HCT116 (cell line): ENCODE measurements around the gene TMEM178A. TPM values are rescaled to one million over a fixed set of nuclear protein-coding genes. Genes with fewer than 3 reads are reported as not detected.

Experiments used
- ATAC-seq: fragments of 200-7000 bp; cut with Tn5 transposase; 2 replicates; pipeline ENCODE4 v1.9.1; 2020; ENCODE audit warnings: mild to moderate bottlenecking, moderate library complexity
- BruUV-seq: library from RNA; stranded (reverse); fragments of 400-500 nt; replicated peaks from 2 replicates; lab custom pipeline; 2021; lab: Mats Ljungman, UMichigan
- CTCF ChIA-PET: fragments of 300-600 bp; sonication (Branson Sonifier 250); formaldehyde crosslinking; loops from one replicate; lab custom pipeline; 2021; ENCODE audit warnings: antibody characterized with exemption; lab: Charles Lee
- POLR2A ChIA-PET: fragments of 300-600, 350-600 bp; sonication (Branson Sonifier 250); formaldehyde crosslinking; loops from one replicate; lab custom pipeline; 2021; ENCODE audit warnings: antibody characterized with exemption; lab: Charles Lee
- RAD21 ChIA-PET, 2 experiments: fragments of 300-600 bp; sonication (Branson Sonifier 250); formaldehyde crosslinking; loops; one replicate each; lab custom pipeline; 2023; ENCODE audit warnings: low total read pairs in 2 of 2; ENCODE audit not compliant: uncharacterized antibody in 2 of 2, unreplicated experiment in 2 of 2, low non-redundant PET in 1 of 2; lab: Charles Lee
- DNase-seq: peaks from one replicate; pipeline ENCODE4 v3.0.0-alpha.2; 2010; ENCODE audit warnings: low read depth, low spot score
- H2AFZ ChIP-seq: fragments of 200-600 bp; shearing (Covaris generic), sonication (generic); 2 replicates; pipeline ENCODE4 v1.6.1; 2017; ENCODE audit warnings: low read depth, mixed run types, mixed read lengths, antibody characterized with exemption, low read length; ENCODE audit not compliant: poor library complexity, severe bottlenecking
- H3K27ac ChIP-seq: 2 replicates; pipeline ENCODE4 v1.5.1; 2012; ENCODE audit warnings: low read depth, low read length
- H3K27me3 ChIP-seq: fragments of 200-600 bp; sonication (generic); 2 replicates; pipeline ENCODE4 v1.6.1; 2016; ENCODE audit warnings: mixed run types, low read length, mixed read lengths; ENCODE audit not compliant: insufficient read depth
- H3K36me3 ChIP-seq, 2 experiments: fragments of 200-500 bp in 1 of 2; fragments of 200-600 bp in 1 of 2; sonication (Bioruptor generic) in 1 of 2; sonication (generic) in 1 of 2; 2 replicates each; pipeline versions ENCODE4 v1.5.1 to v1.6.1; 2014 to 2016; ENCODE audit warnings: low read length in 2 of 2, inconsistent platforms in 1 of 2, mixed read lengths in 1 of 2, mixed run types in 1 of 2; ENCODE audit not compliant: insufficient read depth in 2 of 2, control insufficient read depth in 1 of 2
- H3K4me1 ChIP-seq, 2 experiments: fragments of 200-600 bp in 1 of 2; sonication (generic) in 1 of 2; 2 replicates each; pipeline versions ENCODE4 v1.5.1 to v1.6.1; 2012 to 2017; ENCODE audit warnings: low read length in 2 of 2, inconsistent platforms in 1 of 2, mild to moderate bottlenecking in 1 of 2, mixed read lengths in 1 of 2, mixed run types in 1 of 2, moderate library complexity in 1 of 2; ENCODE audit not compliant: insufficient read depth in 2 of 2, control insufficient read depth in 1 of 2
- H3K4me2 ChIP-seq: fragments of 200-600 bp; sonication (generic); 2 replicates; pipeline ENCODE4 v1.6.1; 2017; ENCODE audit warnings: mixed run types, low read length, mixed read lengths
- H3K4me3 ChIP-seq, 2 experiments: fragments of 200-600 bp in 1 of 2; sonication (generic) in 1 of 2; replicated peaks in 1 of 2; 2 replicates each; pipeline ENCODE4 v1.5.1; 2011 to 2016; ENCODE audit warnings: low read length in 2 of 2, control low read depth in 1 of 2, low read depth in 1 of 2, mild to moderate bottlenecking in 1 of 2, mixed read lengths in 1 of 2, mixed run types in 1 of 2
- H3K79me2 ChIP-seq: fragments of 200-600 bp; sonication (generic); 2 replicates; pipeline ENCODE4 v1.6.1; 2017; ENCODE audit warnings: mild to moderate bottlenecking, mixed run types, low read length, moderate library complexity, mixed read lengths; ENCODE audit not compliant: insufficient read depth
- H3K9ac ChIP-seq: fragments of 200-600 bp; sonication (generic); 2 replicates; pipeline ENCODE4 v1.6.1; 2016; ENCODE audit warnings: low read length, mixed read lengths
- H3K9me2 ChIP-seq: fragments of 200-600 bp; sonication (generic), shearing (Covaris generic); 2 replicates; pipeline ENCODE4 v1.6.1; 2017; ENCODE audit warnings: mixed run types, mild to moderate bottlenecking, moderate library complexity; ENCODE audit not compliant: insufficient read depth
- H3K9me3 ChIP-seq, 2 experiments: fragments of 200-500 bp in 1 of 2; fragments of 200-600 bp in 1 of 2; sonication (Bioruptor generic) in 1 of 2; sonication (generic) in 1 of 2; 2 replicates each; pipeline ENCODE4 v1.6.1; 2014 to 2017; ENCODE audit warnings: low read length in 2 of 2, mixed read lengths in 2 of 2, inconsistent platforms in 1 of 2, low read depth in 1 of 2, mild to moderate bottlenecking in 1 of 2, mixed run types in 1 of 2, moderate library complexity in 1 of 2; ENCODE audit not compliant: control insufficient read depth in 1 of 2, insufficient read depth in 1 of 2
- H4K20me1 ChIP-seq: fragments of 200-600 bp; sonication (generic), shearing (Covaris generic); 2 replicates; pipeline ENCODE4 v1.6.1; 2017; ENCODE audit warnings: mixed run types, mild to moderate bottlenecking, moderate library complexity; ENCODE audit not compliant: insufficient read depth
- CBX3 ChIP-seq: IDR thresholded peaks from 2 replicates; pipeline ENCODE4 v1.6.1; 2012; ENCODE audit warnings: low read depth
- CEBPB ChIP-seq: IDR thresholded peaks from 2 replicates; pipeline ENCODE4 v1.6.1; 2012; ENCODE audit warnings: low read depth
- EGR1 ChIP-seq: IDR thresholded peaks from 2 replicates; pipeline ENCODE4 v1.6.1; 2012; ENCODE audit warnings: low read depth
- ELF1 ChIP-seq: IDR thresholded peaks from 2 replicates; pipeline ENCODE4 v1.6.1; 2012; ENCODE audit warnings: low read depth, borderline replicate concordance
- EZH2 ChIP-seq: fragments of 200-600 bp; sonication (generic); IDR thresholded peaks from 2 replicates; pipeline ENCODE4 v1.6.1; 2017; ENCODE audit warnings: antibody characterized with exemption, mixed run types
- EZH2phosphoT487 ChIP-seq: fragments of 200-600 bp; IDR thresholded peaks from 2 replicates; pipeline ENCODE4 v1.6.1; 2018; ENCODE audit warnings: antibody characterized with exemption, borderline replicate concordance
- MAX ChIP-seq: IDR thresholded peaks from 2 replicates; pipeline ENCODE4 v1.6.1; 2012
- POLR2AphosphoS5 ChIP-seq: IDR thresholded peaks from 2 replicates; pipeline ENCODE4 v1.6.1; 2011; ENCODE audit warnings: mild to moderate bottlenecking, low read depth, low read length, moderate library complexity
- RAD21 ChIP-seq: IDR thresholded peaks from 2 replicates; pipeline ENCODE4 v1.6.1; 2012; ENCODE audit warnings: low read depth, mild to moderate bottlenecking
- SIN3A ChIP-seq: IDR thresholded peaks from 2 replicates; pipeline ENCODE4 v1.6.1; 2012; ENCODE audit warnings: low read depth
- SP1 ChIP-seq: IDR thresholded peaks from 2 replicates; pipeline ENCODE4 v1.6.1; 2012; ENCODE audit warnings: low read depth
- SRF ChIP-seq: IDR thresholded peaks from 2 replicates; pipeline ENCODE4 v1.6.1; 2012; ENCODE audit warnings: low read depth
- TCF7L2 ChIP-seq: IDR thresholded peaks from 2 replicates; pipeline ENCODE4 v1.7.0; 2011; ENCODE audit warnings: borderline replicate concordance, inconsistent platforms; ENCODE audit not compliant: insufficient read depth, insufficient read length; ENCODE audit errors: extremely low read depth
- YY1 ChIP-seq: IDR thresholded peaks from 2 replicates; pipeline ENCODE4 v1.6.1; 2011; ENCODE audit warnings: low read length, low read depth, moderate library complexity, mild to moderate bottlenecking; ENCODE audit not compliant: insufficient replicate concordance; ENCODE audit errors: extremely low read depth
- ZBTB33 ChIP-seq: IDR thresholded peaks from 2 replicates; pipeline ENCODE4 v1.6.1; 2011; ENCODE audit warnings: mild to moderate bottlenecking, low read length, moderate library complexity; ENCODE audit not compliant: insufficient replicate concordance; ENCODE audit errors: extremely low read depth
- ZFX ChIP-seq: fragments of 450-650 bp; IDR thresholded peaks from 2 replicates; pipeline ENCODE4 v1.6.1; 2017
- ZNF274 ChIP-seq: fragments of 200-500 bp; sonication (Bioruptor generic); IDR thresholded peaks from 2 replicates; pipeline ENCODE4 v1.6.1; 2014; ENCODE audit warnings: mild to moderate bottlenecking, low read depth, low read length, inconsistent platforms
- intact Hi-C: fragments of 100-400 bp; cut with micrococcal nuclease; formaldehyde crosslinking; loops from 2 replicates; pipeline ENCODE4 v1.10.0; 2022
- total RNA-seq: library from RNA; stranded (reverse); gene quantifications from one replicate; pipeline ENCODE4 v1.2.1, GENCODE V29; 2021; ENCODE audit not compliant: unreplicated experiment
- TF ChIP-seq, protein P1 (sequence below): IDR thresholded peaks from 2 replicates; pipeline ENCODE4 v1.6.1; 2012
- TF ChIP-seq, protein P2 (sequence below), 3 experiments: fragments of 200-600 bp in 1 of 3; sonication (generic) in 1 of 3; IDR thresholded peaks in 2 of 3; conservative IDR thresholded peaks in 1 of 3; 2 replicates each; pipeline ENCODE4 v1.5.1; 2012 to 2017; ENCODE audit warnings: low read depth in 2 of 3, low read length in 2 of 3, antibody characterized with exemption in 1 of 3, borderline replicate concordance in 1 of 3, control low read depth in 1 of 3, mild to moderate bottlenecking in 1 of 3, mixed read lengths in 1 of 3, mixed run types in 1 of 3, moderate library complexity in 1 of 3; ENCODE audit not compliant: insufficient read depth in 1 of 3
- TF ChIP-seq, protein P3 (sequence below): IDR thresholded peaks from 2 replicates; pipeline ENCODE4 v1.6.1; 2012; ENCODE audit warnings: low read depth

TMEM178A gene
- total RNA-seq, 1 experiment from 2014 or later = 1.3 TPM

DNA sequence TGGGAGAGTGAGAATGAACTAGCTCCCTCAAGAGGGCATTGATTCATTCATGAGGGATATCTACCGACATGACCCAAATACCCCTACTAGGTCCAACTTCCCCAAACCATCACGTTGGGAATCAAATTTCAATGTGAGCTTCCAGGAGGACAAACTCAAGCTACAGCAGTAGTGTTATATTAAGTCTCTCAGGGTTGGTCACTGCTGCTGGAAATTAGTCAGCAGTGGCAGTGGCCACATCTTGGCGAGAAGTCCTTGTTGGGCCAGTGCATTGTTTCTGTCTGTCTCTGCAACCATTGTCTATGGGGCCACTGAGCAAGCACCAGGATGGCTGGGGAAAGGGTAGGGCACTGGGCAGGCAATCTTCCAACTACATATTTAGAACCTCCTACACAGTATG lies 65.8 kb downstream of the TMEM178A start:
- ChIA-PET POLR2A (no interaction called here), RAD21 (no interaction called here), CTCF (interaction anchor here (1.2 to 3.6 kb wide), 3 partner anchors 352 to 784 kb away, joined by 3 to 22 read pairs (median 18); no protein-coding TSS in a partner anchor)
- Histone ChIP-seq H3K27ac (no peak overlapping the region), H4K20me1 (peaks cover 8% of the 10 kb centered on the region; the same call in 1 of the 2 replicates), H3K9me3 (no peaks in the 10 kb centered on the region), H3K4me1 (no peaks in the 10 kb centered on the region), H3K4me3 (no peak overlapping the region), H3K9ac (no peak overlapping the region), H3K36me3 (peaks cover 8 to 20% of the 10 kb centered on the region in 2 experiments; a peak in 3 of 4 replicates), H3K27me3 (no peaks in the 10 kb centered on the region), H3K4me2 (no peak overlapping the region), H3K79me2 (peaks cover 17% of the 10 kb centered on the region; the same call in 1 of the 2 replicates), H2AFZ (no peak overlapping the region), H3K9me2 (no peaks in the 10 kb centered on the region)
- no TSS peak for BruUV-seq
- intact Hi-C loops = loop anchor here (5.0 kb wide), 1 partner anchor 499 kb away; no protein-coding TSS in a partner anchor
- DNase-seq (no peak), ATAC-seq (no peak)
- TF ChIP-seq, protein P1, sequence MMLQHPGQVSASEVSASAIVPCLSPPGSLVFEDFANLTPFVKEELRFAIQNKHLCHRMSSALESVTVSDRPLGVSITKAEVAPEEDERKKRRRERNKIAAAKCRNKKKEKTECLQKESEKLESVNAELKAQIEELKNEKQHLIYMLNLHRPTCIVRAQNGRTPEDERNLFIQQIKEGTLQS = no peak
- TF ChIP-seq EZH2phosphoT487 = no peak
- no peak for TF ChIP-seq SRF
- no peak for TF ChIP-seq RAD21
- no peak for TF ChIP-seq CBX3
- no peak for TF ChIP-seq EZH2
- TF ChIP-seq POLR2AphosphoS5 = no peak
- TF ChIP-seq CEBPB = no peak
- no peak for TF ChIP-seq TCF7L2
- TF ChIP-seq ZNF274 = no peak
- TF ChIP-seq SP1 = no peak
- no peak for TF ChIP-seq ZBTB33
- no peak for TF ChIP-seq ELF1
- no peak for TF ChIP-seq SIN3A
- TF ChIP-seq, protein P2, sequence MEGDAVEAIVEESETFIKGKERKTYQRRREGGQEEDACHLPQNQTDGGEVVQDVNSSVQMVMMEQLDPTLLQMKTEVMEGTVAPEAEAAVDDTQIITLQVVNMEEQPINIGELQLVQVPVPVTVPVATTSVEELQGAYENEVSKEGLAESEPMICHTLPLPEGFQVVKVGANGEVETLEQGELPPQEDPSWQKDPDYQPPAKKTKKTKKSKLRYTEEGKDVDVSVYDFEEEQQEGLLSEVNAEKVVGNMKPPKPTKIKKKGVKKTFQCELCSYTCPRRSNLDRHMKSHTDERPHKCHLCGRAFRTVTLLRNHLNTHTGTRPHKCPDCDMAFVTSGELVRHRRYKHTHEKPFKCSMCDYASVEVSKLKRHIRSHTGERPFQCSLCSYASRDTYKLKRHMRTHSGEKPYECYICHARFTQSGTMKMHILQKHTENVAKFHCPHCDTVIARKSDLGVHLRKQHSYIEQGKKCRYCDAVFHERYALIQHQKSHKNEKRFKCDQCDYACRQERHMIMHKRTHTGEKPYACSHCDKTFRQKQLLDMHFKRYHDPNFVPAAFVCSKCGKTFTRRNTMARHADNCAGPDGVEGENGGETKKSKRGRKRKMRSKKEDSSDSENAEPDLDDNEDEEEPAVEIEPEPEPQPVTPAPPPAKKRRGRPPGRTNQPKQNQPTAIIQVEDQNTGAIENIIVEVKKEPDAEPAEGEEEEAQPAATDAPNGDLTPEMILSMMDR (IDR thresholded peaks at IDR 0.05 in 2 of 3, conservative IDR thresholded peaks at IDR 0.05 in 1 of 3; ENCODE audit: borderline replicate concordance in 1 of 3, insufficient read depth in 1 of 3, low read depth in 2 of 3, low read length in 2 of 3) = no peak
- TF ChIP-seq MAX = no peak
- TF ChIP-seq ZFX = no peak
- TF ChIP-seq YY1 = no peak
- TF ChIP-seq, protein P3, sequence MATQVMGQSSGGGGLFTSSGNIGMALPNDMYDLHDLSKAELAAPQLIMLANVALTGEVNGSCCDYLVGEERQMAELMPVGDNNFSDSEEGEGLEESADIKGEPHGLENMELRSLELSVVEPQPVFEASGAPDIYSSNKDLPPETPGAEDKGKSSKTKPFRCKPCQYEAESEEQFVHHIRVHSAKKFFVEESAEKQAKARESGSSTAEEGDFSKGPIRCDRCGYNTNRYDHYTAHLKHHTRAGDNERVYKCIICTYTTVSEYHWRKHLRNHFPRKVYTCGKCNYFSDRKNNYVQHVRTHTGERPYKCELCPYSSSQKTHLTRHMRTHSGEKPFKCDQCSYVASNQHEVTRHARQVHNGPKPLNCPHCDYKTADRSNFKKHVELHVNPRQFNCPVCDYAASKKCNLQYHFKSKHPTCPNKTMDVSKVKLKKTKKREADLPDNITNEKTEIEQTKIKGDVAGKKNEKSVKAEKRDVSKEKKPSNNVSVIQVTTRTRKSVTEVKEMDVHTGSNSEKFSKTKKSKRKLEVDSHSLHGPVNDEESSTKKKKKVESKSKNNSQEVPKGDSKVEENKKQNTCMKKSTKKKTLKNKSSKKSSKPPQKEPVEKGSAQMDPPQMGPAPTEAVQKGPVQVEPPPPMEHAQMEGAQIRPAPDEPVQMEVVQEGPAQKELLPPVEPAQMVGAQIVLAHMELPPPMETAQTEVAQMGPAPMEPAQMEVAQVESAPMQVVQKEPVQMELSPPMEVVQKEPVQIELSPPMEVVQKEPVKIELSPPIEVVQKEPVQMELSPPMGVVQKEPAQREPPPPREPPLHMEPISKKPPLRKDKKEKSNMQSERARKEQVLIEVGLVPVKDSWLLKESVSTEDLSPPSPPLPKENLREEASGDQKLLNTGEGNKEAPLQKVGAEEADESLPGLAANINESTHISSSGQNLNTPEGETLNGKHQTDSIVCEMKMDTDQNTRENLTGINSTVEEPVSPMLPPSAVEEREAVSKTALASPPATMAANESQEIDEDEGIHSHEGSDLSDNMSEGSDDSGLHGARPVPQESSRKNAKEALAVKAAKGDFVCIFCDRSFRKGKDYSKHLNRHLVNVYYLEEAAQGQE = no peak
- no peak for TF ChIP-seq EGR1
